IMR-90 (cell line): ENCODE results near the gene HNRNPLL. TPM values are rescaled to one million over a fixed set of nuclear protein-coding genes. Genes with fewer than 3 reads are reported as not detected.

ENCODE experiments used
- ATAC-seq: fragments of 200-7000 bp; cut with Tn5 transposase; 2 replicates; pipeline ENCODE4 v1.9.1; 2020; ENCODE audit warnings: low read depth, mild to moderate bottlenecking, moderate library complexity
- BruUV-seq: library from RNA; stranded (reverse); fragments of 400-500 nt; replicated peaks from 2 replicates; lab custom pipeline; 2021; lab: Mats Ljungman, UMichigan
- CTCF ChIA-PET: fragments of 300-600 bp; formaldehyde crosslinking; extraction: SDS; loops from one replicate; lab custom pipeline; 2021; ENCODE audit warnings: antibody characterized with exemption; lab: Yijun Ruan, JAX
- POLR2A ChIA-PET: fragments of 300-600 bp; sonication (Branson Sonifier 250); formaldehyde crosslinking; loops from one replicate; lab custom pipeline; 2022; ENCODE audit warnings: antibody characterized with exemption; ENCODE audit not compliant: unreplicated experiment; lab: Charles Lee
- DNase-seq: peaks from one replicate; pipeline ENCODE4 v3.0.0; 2013
- H2AFZ ChIP-seq: replicated peaks from 2 replicates; pipeline ENCODE3; 2013; ENCODE audit warnings: low read length, mild to moderate bottlenecking; ENCODE audit not compliant: poor library complexity
- H2AK5ac ChIP-seq: 2 replicates; pipeline ENCODE4 v1.6.1; 2013; ENCODE audit warnings: low read depth, low read length, inconsistent platforms
- H2AK9ac ChIP-seq: replicated peaks from 2 replicates; pipeline ENCODE3; 2013; ENCODE audit warnings: mild to moderate bottlenecking, low read depth, low read length, moderate library complexity; ENCODE audit not compliant: poor library complexity
- H2BK120ac ChIP-seq: 2 replicates; pipeline ENCODE4 v1.6.1; 2013; ENCODE audit warnings: low read depth, low read length, inconsistent platforms
- H2BK15ac ChIP-seq: 3 replicates; pipeline ENCODE4 v1.6.1; 2013; ENCODE audit warnings: low read depth, low read length, inconsistent platforms
- H2BK20ac ChIP-seq: 2 replicates; pipeline ENCODE4 v1.6.1; 2013; ENCODE audit warnings: low read depth, mild to moderate bottlenecking, inconsistent platforms, low read length, moderate library complexity
- H2BK5ac ChIP-seq: 2 replicates; pipeline ENCODE4 v1.6.1; 2013; ENCODE audit warnings: mild to moderate bottlenecking, low read depth, low read length, inconsistent platforms; ENCODE audit not compliant: poor library complexity, severe bottlenecking
- H3K14ac ChIP-seq: replicated peaks from 2 replicates; pipeline ENCODE4 v1.6.1; 2013; ENCODE audit warnings: low read depth, low read length, inconsistent platforms
- H3K18ac ChIP-seq: 2 replicates; pipeline ENCODE4 v1.6.1; 2013; ENCODE audit warnings: low read depth, low read length, control low read depth
- H3K23ac ChIP-seq: 2 replicates; pipeline ENCODE4 v1.6.1; 2013; ENCODE audit warnings: low read depth, low read length, inconsistent platforms
- H3K27ac ChIP-seq: 2 replicates; pipeline ENCODE4 v1.5.1; 2013; ENCODE audit warnings: mild to moderate bottlenecking, control low read depth, low read length; ENCODE audit not compliant: insufficient read depth
- H3K27me3 ChIP-seq: 2 replicates; pipeline ENCODE4 v1.6.1; 2013; ENCODE audit warnings: low read length; ENCODE audit not compliant: control insufficient read depth, insufficient read depth
- H3K36me3 ChIP-seq: 2 replicates; pipeline ENCODE4 v1.6.1; 2013; ENCODE audit warnings: low read length, mixed read lengths; ENCODE audit not compliant: control insufficient read depth, insufficient read depth
- H3K4ac ChIP-seq: 2 replicates; pipeline ENCODE4 v1.6.1; 2013; ENCODE audit warnings: low read depth, low read length, inconsistent platforms
- H3K4me1 ChIP-seq: 2 replicates; pipeline ENCODE4 v1.6.1; 2013; ENCODE audit warnings: low read length, mixed read lengths; ENCODE audit not compliant: control insufficient read depth, insufficient read depth
- H3K4me2 ChIP-seq: 2 replicates; pipeline ENCODE4 v1.6.1; 2013; ENCODE audit warnings: low read depth, mild to moderate bottlenecking, control low read depth, low read length, moderate library complexity
- H3K4me3 ChIP-seq: 2 replicates; pipeline ENCODE4 v1.5.1; 2013; ENCODE audit warnings: low read depth, mild to moderate bottlenecking, control low read depth, low read length, moderate library complexity; ENCODE audit not compliant: insufficient read depth
- H3K56ac ChIP-seq: 2 replicates; pipeline ENCODE4 v1.6.1; 2013; ENCODE audit warnings: low read length, inconsistent platforms; ENCODE audit not compliant: insufficient read depth; ENCODE audit errors: extremely low read depth
- H3K79me1 ChIP-seq, 2 experiments: 2 replicates each; pipeline ENCODE4 v1.6.1; 2013; ENCODE audit warnings: low read length in 2 of 2, inconsistent platforms in 1 of 2, low read depth in 1 of 2
- H3K9ac ChIP-seq: 2 replicates; pipeline ENCODE4 v1.6.1; 2013; ENCODE audit warnings: low read depth, low read length, control low read depth
- H3K9me1 ChIP-seq: 2 replicates; pipeline ENCODE4 v1.6.1; 2013; ENCODE audit warnings: low read length, inconsistent platforms; ENCODE audit not compliant: insufficient read depth
- H3K9me3 ChIP-seq: 2 replicates; pipeline ENCODE4 v1.6.1; 2013; ENCODE audit warnings: low read length; ENCODE audit not compliant: control insufficient read depth, insufficient read depth
- H4K20me1 ChIP-seq: 2 replicates; pipeline ENCODE4 v1.6.1; 2013; ENCODE audit warnings: low read length, inconsistent platforms; ENCODE audit not compliant: insufficient read depth
- H4K5ac ChIP-seq: 2 replicates; pipeline ENCODE4 v1.6.1; 2013; ENCODE audit warnings: mild to moderate bottlenecking, low read depth, low read length, control low read depth
- H4K8ac ChIP-seq, 2 experiments: 2 replicates each; pipeline ENCODE4 v1.6.1; 2013; ENCODE audit warnings: low read depth in 2 of 2, low read length in 2 of 2, control low read depth in 1 of 2, inconsistent platforms in 1 of 2
- H4K91ac ChIP-seq: 2 replicates; pipeline ENCODE4 v1.6.1; 2013; ENCODE audit warnings: low read depth, low read length, inconsistent platforms; ENCODE audit not compliant: insufficient read depth
- BHLHE40 ChIP-seq: fragments of 150-350 bp; IDR thresholded peaks from 2 replicates; pipeline ENCODE4 v1.6.1; 2016; ENCODE audit warnings: mild to moderate bottlenecking, low read depth, low read length
- CHD1 ChIP-seq: IDR thresholded peaks from 2 replicates; pipeline ENCODE4 v1.6.1; 2012; ENCODE audit warnings: low read depth, low read length, improper control_type of control experiment
- FOS ChIP-seq: fragments of 150-350 bp; IDR thresholded peaks from 2 replicates; pipeline ENCODE4 v1.6.1; 2016; ENCODE audit warnings: low read depth, low read length
- MAFK ChIP-seq: IDR thresholded peaks from 2 replicates; pipeline ENCODE4 v1.6.1; 2012; ENCODE audit warnings: low read depth, low read length, improper control_type of control experiment
- MAZ ChIP-seq: IDR thresholded peaks from 2 replicates; pipeline ENCODE4 v1.6.1; 2012; ENCODE audit warnings: low read depth, mild to moderate bottlenecking, low read length, improper control_type of control experiment, moderate library complexity, borderline replicate concordance
- MXI1 ChIP-seq: IDR thresholded peaks from 2 replicates; pipeline ENCODE4 v1.6.1; 2012; ENCODE audit warnings: low read depth, mild to moderate bottlenecking, low read length, moderate library complexity, borderline replicate concordance
- NFE2L2 ChIP-seq: fragments of 150-350 bp; IDR thresholded peaks from 2 replicates; pipeline ENCODE4 v1.6.1; 2016; ENCODE audit warnings: low read depth, mild to moderate bottlenecking, low read length
- POLR2A ChIP-seq: IDR thresholded peaks from 2 replicates; pipeline ENCODE4 v1.6.1; 2012; ENCODE audit warnings: mild to moderate bottlenecking, low read depth, low read length
- RAD21 ChIP-seq: IDR thresholded peaks from 2 replicates; pipeline ENCODE4 v1.6.1; 2012; ENCODE audit warnings: low read length, improper control_type of control experiment
- RCOR1 ChIP-seq: IDR thresholded peaks from 2 replicates; pipeline ENCODE4 v1.6.1; 2012; ENCODE audit warnings: mild to moderate bottlenecking, low read length, improper control_type of control experiment; ENCODE audit not compliant: insufficient replicate concordance
- RFX5 ChIP-seq: IDR thresholded peaks from 2 replicates; pipeline ENCODE4 v1.8.0; 2012; ENCODE audit warnings: low read depth, mild to moderate bottlenecking, low read length, moderate library complexity
- SMC3 ChIP-seq: fragments of 150-350 bp; IDR thresholded peaks from 2 replicates; pipeline ENCODE4 v1.6.1; 2016; ENCODE audit warnings: low read depth, mild to moderate bottlenecking, antibody characterized with exemption, low read length, moderate library complexity
- WGBS, 2 experiments: methylation state at CpG; one replicate each; pipeline versions ENCODE4 v1.1.5 to v1.1.7; 2013; ENCODE audit warnings: missing lambda C conversion rate in 2 of 2; ENCODE audit not compliant: insufficient read length in 1 of 2; ENCODE audit errors: extremely low coverage in 2 of 2; 5-methylcytosine and 5-hydroxymethylcytosine counted together
- dilution Hi-C: fragments of 300-500 bp; cut with HindIII; formaldehyde crosslinking; loops from one replicate; pipeline ENCODE4 v1.14.3; 2018; ENCODE audit warnings: low sequenced_read_pairs; ENCODE audit not compliant: unreplicated experiment
- in situ Hi-C: fragments of 300-500 bp; cut with MboI; formaldehyde crosslinking; loops from 3 replicates; pipeline ENCODE4 v1.14.3; 2019; ENCODE audit warnings: low sequenced_read_pairs, inconsistent platforms, mixed read lengths
- intact Hi-C: fragments of 100-400 bp; cut with micrococcal nuclease; formaldehyde crosslinking; loops from 2 replicates; pipeline ENCODE4 v1.10.0; 2022
- polyA plus RNA-seq, 3 experiments: library from polyadenylated mRNA; depleted of rRNA; stranded (reverse); fragments of >200 nt; gene quantifications; 2 replicates each; pipeline ENCODE4 v1.2.3, GENCODE V29; 2012; ENCODE audit warnings: low replicate concordance in 1 of 3
- total RNA-seq: library from RNA; depleted of rRNA; stranded (reverse); fragments of >200 nt; gene quantifications from 2 replicates; pipeline ENCODE4 v1.2.3, GENCODE V29; 2012
- TF ChIP-seq, protein P1 (sequence below): fragments of 150-350 bp; IDR thresholded peaks from 2 replicates; pipeline ENCODE4 v1.6.1; 2017; ENCODE audit warnings: mild to moderate bottlenecking, antibody characterized with exemption, low read length, low read depth
- TF ChIP-seq, protein P2 (sequence below): fragments of 150-350 bp; IDR thresholded peaks from 2 replicates; pipeline ENCODE4 v1.6.1; 2016; ENCODE audit warnings: low read depth, mild to moderate bottlenecking, low read length, moderate library complexity, borderline replicate concordance

HNRNPLL gene
- total and polyA plus RNA-seq, 2 of the 4 experiments (the other 2 are of a cell fraction) = 23.7 to 53.1 TPM

DNA sequence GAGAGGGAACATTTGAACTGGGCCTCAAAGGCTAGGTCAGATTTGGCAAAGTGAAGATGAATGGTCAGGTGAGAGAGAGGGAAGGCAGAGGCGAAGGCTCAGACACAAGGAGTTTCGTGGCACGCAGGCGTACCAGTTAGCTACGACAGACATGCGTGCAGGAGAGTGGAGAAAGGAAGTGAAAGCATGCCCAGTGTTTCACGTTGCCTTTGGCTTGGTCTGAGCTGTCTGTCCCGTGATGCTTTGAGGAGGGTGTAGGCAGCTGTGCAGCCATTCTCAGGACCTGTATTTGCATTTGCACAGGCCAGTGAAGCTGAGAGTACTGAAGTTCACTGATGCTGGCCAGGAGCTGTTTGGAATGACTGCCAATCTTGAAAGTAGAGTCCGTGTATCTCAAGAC lies 69.5 kb downstream of the HNRNPLL start:
- Histone ChIP-seq H2BK120ac (no peak overlapping the region), H3K79me1 (no peaks in the 10 kb centered on the region), H3K27me3 (peaks cover 8% of the 10 kb centered on the region; the same call in 1 of the 2 replicates), H3K9ac (no peak overlapping the region), H2BK15ac (no peak overlapping the region), H3K9me1 (0 out of 2 replicates have a peak, but pooled peaks cover 4% of the 10 kb centered on the region), H2AK5ac (no peak overlapping the region), H3K14ac (no peak overlapping the region), H3K4me2 (no peak overlapping the region), H3K4me1 (no peaks in the 10 kb centered on the region), H4K8ac (no peak overlapping the region), H3K23ac (no peak overlapping the region), H3K9me3 (no peaks in the 10 kb centered on the region), H4K91ac (no peak overlapping the region), H2AFZ (no peak overlapping the region), H3K36me3 (no peaks in the 10 kb centered on the region), H3K56ac (no peak overlapping the region), H2BK20ac (no peak overlapping the region), H2BK5ac (no peak overlapping the region), H4K20me1 (no peaks in the 10 kb centered on the region), H4K5ac (no peak overlapping the region), H3K4me3 (no peak overlapping the region), H2AK9ac (no peak overlapping the region), H3K27ac (no peak overlapping the region), H3K18ac (no peak overlapping the region), H3K4ac (no peak overlapping the region)
- CTCF ChIA-PET = no interaction called here
- in situ Hi-C loops = no loop called here
- POLR2A ChIA-PET = no interaction called here
- dilution Hi-C loops = no loop called here
- no peak for DNase-seq
- WGBS, 2 experiments = 90% methylated on average over 8 of the region's 9 CpGs; no CpG with 5 or more reads in 1 of the 2 experiments
- TF ChIP-seq BHLHE40 = no peak
- TF ChIP-seq RFX5 = no peak
- TF ChIP-seq FOS = no peak
- no peak for TF ChIP-seq POLR2A
- TF ChIP-seq SMC3 = no peak
- TF ChIP-seq MAZ = no peak
- no peak for TF ChIP-seq MAFK
- TF ChIP-seq, protein P1, sequence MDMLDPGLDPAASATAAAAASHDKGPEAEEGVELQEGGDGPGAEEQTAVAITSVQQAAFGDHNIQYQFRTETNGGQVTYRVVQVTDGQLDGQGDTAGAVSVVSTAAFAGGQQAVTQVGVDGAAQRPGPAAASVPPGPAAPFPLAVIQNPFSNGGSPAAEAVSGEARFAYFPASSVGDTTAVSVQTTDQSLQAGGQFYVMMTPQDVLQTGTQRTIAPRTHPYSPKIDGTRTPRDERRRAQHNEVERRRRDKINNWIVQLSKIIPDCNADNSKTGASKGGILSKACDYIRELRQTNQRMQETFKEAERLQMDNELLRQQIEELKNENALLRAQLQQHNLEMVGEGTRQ = no peak
- TF ChIP-seq CHD1 = no peak
- TF ChIP-seq RAD21 = no peak
- no peak for TF ChIP-seq NFE2L2
- TF ChIP-seq MXI1 = no peak
- no peak for TF ChIP-seq RCOR1
- TF ChIP-seq, protein P2, sequence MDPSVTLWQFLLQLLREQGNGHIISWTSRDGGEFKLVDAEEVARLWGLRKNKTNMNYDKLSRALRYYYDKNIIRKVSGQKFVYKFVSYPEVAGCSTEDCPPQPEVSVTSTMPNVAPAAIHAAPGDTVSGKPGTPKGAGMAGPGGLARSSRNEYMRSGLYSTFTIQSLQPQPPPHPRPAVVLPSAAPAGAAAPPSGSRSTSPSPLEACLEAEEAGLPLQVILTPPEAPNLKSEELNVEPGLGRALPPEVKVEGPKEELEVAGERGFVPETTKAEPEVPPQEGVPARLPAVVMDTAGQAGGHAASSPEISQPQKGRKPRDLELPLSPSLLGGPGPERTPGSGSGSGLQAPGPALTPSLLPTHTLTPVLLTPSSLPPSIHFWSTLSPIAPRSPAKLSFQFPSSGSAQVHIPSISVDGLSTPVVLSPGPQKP = no peak
- no TSS peak for BruUV-seq
- no peak for ATAC-seq
- intact Hi-C loops = loop anchor here (10.0 kb wide), 1 partner anchor 302 kb away; no protein-coding TSS in a partner anchor
